GM19438 (cell line): ENCODE measurements around the gene HAL.

Experiments
- ATAC-seq: cut with Tn5 transposase; IDR thresholded peaks from one replicate; pipeline ENCODE4 v1.9.1; 2021; ENCODE audit warnings: low read depth; ENCODE audit not compliant: unreplicated experiment

Gene HAL, protein sequence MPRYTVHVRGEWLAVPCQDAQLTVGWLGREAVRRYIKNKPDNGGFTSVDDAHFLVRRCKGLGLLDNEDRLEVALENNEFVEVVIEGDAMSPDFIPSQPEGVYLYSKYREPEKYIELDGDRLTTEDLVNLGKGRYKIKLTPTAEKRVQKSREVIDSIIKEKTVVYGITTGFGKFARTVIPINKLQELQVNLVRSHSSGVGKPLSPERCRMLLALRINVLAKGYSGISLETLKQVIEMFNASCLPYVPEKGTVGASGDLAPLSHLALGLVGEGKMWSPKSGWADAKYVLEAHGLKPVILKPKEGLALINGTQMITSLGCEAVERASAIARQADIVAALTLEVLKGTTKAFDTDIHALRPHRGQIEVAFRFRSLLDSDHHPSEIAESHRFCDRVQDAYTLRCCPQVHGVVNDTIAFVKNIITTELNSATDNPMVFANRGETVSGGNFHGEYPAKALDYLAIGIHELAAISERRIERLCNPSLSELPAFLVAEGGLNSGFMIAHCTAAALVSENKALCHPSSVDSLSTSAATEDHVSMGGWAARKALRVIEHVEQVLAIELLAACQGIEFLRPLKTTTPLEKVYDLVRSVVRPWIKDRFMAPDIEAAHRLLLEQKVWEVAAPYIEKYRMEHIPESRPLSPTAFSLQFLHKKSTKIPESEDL

DNA sequence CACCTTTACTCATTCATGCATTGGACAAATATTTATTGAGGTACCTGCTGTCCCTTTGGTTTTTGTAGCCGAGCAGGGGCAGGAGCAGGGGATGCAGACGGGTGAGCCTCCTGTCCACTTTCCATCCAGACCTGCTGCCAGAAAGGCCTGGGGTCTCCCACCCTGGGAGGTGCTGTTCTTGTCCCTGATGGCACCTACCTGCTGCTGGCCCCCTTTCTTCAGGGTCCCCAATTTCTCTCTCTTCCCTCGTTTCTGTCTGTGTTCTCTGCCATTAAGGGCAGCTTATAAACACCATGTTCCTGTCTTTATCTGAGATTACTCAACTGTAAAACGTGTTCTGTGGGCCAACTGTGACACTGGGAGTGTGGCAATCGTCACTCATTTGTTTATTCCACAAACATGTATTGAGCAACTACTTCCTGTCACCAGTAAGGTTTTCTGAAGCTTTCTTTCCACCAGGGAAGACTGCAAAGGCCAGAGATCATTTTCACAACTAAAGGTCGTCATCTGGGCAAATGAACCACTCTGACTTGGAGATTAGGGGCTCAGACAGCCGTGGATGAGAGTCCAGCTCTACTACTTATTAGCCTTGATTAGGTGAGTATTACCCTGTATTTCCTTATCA is at the start of gene HAL:
TSS of gene HAL (minus strand) at position 311 of the 625 bp plus-strand sequence. CDS start 434 bp downstream, outside the sequence.
- ATAC-seq, result no peak

DNA sequence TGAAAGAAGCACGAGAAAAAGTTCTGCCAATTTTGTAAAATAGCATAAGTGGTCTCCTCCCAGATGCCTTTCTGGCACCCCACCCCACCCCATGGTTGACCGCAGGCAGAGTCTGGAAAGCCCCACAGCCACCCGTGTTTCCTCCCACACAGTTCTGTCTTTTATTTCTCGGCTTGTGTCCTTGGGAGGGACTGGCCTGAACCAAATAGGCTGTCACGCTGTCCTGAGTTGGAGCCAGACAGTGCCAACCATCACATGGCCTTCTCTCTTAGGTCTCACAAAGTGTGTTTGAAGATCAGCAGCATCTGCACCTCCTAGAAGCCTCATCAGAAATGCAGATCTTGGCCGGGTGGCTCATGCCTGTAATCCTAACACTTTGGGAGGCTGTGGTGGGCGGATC is 49.4 kb upstream of the HAL start:
- ATAC-seq, result no peak

DNA sequence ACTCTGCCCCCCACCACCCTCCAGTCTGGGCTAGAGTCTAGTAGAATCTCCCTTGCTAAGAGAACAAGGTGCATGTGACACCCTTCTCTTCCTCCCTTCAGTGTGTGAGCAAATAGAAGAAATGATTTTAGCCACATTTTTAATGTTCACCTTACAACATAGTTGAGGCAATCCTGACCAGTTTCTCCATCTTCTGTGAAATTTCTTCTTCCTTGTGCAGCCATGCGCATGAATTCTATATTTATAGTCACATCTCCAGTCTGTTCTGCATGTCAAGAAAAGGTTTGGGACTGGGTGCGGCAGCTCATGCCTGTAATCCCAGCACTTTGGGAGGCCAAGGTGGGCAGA is 48.8 kb upstream of the HAL start:
- no peak for ATAC-seq

DNA sequence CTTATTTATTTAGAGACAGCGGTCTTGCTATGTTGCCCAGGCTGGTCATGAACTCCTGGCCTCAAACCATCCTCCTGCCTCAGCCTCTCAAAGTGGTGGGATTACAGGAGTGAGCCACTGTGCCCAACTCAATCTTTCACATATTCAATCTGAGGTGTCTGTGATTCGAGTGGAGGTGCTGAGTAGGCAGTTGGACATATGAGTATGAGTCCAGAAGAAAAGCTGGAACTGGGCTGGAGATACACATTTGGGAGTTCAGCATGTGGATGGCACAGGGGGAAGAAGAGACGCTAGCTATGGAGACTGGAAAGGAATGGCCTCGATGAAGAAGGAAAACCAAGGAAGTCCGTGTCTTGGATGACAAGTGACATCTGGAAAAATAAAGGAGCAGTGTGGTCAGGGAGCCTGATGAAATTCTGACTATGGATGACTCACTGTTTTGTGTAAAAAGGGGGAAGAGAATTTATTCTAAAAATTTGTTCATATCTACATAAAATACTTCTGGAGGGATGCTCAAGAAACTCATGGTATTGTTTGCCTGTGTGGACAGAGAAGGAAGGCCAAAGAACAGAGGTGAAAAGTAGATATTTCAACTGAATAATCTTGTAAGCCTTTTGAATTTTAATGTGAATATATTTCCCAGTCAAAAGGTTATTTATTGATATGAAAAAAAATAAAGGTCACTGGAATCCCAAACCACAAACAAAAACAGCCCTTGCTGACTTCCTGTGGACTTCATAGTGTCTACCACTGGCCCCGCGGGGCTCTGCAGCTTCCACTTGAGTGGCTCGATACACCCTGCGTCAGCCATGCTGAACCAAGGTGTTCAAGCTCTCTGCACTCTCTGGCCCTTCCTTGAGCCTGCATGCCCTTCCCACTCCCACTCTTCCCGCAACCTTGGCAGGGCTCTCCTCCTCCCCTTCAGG is 48.1 kb upstream of the HAL start:
- ATAC-seq, result no peak

DNA sequence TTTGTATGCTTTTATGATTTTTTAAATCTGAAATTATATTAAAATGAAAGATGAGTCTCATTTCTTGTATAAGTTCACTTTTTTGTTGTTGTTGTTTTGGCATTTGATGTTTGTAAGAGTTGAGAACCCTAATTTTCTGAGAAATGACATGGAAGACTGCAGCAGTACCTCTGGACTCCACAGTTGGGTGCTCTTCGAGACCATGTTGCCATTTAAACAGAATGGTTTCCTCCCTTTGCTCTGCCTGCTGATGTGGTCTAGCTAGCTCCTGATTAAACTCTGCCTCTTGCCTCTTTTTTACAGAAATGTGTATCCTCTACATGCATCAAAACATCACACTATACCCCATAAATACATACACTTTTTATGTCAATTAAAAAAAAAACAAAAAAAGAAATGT is 45.0 kb upstream of the HAL start:
- no peak for ATAC-seq

DNA sequence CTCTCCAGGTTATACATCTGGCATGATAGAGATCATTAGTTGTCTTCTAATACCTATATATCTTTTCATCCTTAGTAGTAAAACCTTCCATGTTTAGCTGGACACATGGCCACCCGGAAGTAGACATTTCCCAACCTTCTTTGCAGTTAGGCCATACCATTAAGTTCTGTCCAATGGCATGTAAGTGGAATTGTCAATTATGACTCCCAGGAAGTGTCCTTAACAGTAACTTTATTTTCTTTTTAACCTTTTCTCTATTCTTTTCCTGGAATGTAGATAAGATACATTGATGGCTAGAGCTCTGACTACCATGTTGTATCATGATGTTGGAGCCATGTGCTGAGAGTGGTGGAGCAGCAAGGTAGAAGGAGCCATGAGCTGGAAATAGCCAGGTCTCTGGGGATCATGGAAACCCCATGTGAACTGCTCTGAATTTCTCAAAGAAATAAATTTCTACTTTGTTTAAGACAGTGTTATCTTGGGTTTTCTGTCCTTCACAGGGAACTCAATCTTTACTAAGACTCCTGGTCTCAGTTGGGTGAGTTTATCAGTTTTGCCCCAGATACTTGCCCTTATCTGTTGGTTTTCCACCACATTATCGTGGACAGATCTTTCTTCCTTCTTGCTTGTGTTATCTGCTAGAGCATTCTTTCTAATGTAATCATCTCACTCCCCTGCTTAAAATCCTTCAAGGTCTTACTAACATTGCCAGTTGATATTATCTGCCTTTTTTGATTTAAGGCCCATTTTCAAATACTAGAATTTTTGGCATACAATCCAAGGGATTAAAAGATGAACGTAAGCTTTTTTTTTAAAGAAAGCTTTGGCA is 44.4 kb upstream of the HAL start:
- ATAC-seq, result no peak

DNA sequence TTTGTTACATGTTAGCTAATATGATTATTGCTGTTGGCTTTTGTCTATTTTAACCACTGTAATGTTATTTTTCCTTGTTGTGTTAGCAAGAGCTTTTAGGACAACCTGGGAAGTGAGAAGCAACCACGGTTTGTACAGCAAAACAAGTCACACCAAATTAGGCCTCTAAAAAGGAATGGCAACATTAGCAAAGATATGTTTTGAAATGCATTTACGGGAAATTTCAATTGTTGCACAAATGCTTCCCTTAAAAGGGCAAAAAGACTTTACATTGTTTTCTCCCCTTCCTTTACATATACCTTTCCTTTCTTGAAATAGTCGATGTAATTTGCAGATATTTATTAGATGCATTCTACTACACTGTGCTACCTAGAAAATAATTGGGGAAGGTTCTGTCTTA is 43.4 kb upstream of the HAL start:
- ATAC-seq, result no peak

DNA sequence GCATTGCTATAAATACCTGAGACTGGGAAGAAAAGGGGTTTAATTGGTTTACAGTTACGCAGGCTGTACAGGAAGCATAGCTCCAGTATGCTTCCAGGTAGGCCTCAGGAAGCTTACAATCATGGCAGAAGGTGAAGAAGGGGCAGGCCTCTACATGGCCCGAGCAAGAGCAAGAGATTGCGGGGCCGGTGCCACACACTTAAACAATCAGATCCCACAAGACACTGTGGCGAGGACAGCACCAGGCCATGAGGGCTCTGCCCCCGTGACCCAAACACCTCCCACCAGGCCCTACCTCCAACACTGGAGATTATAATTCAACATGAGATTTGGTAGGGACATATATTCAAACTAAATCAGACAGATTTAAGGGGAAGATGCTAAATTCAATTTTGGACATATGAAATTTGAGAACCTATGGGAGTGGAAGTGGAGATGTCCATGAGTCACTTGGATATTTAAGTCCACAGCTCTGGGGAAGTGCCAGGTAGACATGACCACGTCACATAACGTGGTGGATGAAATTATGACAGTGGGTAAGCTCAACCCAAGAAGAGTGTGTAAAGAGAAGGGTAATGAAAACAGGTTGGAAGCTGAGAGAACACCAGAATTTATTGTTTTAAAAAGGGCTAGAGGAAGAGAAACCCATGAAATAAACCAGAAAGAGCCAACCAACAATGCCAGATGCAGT is 40.8 kb upstream of the HAL start:
- ATAC-seq, result no peak

DNA sequence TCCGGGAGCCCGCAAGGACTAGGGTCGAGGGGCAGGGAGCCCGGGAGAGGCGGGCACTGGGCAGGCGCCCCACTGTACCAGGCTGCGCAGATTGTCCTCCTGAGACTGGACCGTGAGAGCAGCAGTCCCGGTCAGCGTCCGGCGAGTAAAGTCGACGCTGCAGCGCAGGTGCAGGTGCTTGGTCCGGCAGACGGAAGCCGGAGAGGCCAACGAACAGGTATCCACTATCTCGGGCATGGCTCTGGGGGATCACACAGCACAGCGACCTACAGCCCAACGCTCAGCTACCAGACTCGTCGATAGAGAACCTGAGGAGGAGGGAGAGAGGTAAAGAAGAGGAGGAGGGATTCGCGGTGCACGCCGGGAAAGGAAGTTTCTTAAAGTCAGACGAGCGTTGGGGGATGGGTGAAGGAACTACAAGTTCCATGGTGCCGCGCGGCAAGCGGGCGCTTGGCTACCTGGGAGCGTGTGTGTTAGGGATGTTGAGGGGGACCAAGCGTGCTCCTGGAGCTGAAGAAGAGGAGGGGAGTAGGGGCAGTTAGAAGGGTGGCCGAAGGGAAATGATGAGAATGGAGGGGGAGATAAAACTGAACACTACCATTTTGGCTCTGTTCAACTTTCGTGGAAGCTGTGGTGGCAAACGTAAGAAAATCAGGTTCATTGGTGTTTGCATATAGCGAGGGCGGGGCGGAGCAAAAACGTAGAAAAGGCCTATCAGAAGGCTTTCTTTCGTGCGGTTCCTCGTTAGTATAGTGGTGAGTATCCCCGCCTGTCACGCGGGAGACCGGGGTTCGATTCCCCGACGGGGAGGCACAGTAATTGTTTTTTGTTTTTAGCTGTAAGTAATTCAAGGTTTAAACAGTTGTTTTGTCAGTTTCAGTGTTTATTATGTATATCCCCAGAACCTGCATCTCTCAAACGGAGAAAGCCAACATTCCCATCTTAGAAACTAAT is 39.4 kb upstream of the HAL start, which contains the start of gene LTA4H:
TSS of gene LTA4H (minus strand) at position 305 of the 954 bp plus-strand sequence. CDS start at position 237, 68 bp downstream.
- ATAC-seq, result peak; percentile 92

DNA sequence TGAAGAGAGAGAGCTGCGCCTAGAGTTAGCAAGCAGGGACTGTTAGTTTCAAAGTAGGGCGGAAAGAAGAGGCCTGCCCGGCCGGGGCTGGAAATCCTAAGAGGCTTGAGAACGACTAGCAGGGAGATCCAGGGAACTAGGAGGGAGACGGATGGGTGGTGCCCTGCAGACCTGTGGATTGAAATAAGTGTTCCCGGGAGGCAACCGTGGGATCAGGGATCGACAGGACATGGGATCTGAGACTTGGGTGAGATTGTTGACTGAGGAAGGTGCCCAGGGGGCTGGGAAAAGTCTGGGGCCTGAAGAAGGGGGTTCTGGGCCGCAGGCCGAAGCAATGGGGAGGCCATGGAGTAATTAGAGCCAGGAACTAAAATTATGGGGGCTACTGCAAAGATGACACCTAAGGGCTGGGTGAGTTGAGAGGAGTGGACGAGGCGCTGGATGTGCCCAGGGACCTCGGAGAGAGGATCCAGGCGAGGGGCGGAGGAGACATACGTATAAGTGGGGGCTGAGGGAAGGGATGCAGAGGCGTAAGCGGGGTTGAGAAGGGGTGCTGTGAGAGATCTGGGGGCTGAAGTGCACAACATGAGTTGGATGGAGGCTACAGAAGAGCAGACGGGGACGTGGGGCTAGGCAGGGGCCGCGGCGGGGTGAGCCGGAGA is 38.6 kb upstream of the HAL start:
- peak; percentile 12 for ATAC-seq

DNA sequence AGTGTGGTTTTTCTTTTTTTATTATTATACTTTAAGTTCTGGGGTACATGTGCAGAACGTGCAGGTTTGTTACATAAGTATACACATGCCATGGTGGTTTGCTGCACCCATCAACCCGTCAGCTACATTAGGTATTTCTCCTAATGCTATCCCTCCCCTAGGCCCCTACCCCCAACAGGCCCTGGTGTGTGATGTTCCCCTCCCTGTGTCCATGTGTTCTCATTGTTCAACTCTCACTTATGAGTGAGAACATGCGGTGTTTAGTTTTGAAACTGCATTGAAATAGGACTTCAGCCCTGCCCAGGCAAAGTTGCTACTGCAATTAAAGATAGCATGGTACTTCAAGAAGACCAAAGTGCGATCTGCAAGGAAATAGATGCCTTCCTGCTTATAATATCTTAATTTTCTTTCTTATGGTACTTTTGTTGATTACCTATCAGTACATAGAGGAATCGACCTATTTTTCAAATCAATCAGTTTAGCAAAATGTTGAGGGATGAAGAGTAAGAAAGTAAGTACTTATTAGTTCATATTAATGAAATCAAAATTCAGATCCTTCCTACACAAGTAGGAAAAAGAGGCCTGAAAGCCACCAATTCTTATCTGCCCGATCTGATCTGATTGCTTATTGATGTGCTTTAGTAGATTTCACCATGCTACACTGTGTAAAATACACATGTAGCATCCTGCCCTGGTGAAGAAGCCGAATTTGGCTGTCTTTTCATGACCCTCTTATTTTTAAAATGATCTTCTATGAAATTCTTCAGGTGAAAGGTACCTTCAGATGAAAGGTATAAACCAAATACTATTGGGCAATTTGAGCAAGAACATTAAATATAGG is 37.6 kb upstream of the HAL start:
- ATAC-seq, result no peak

DNA sequence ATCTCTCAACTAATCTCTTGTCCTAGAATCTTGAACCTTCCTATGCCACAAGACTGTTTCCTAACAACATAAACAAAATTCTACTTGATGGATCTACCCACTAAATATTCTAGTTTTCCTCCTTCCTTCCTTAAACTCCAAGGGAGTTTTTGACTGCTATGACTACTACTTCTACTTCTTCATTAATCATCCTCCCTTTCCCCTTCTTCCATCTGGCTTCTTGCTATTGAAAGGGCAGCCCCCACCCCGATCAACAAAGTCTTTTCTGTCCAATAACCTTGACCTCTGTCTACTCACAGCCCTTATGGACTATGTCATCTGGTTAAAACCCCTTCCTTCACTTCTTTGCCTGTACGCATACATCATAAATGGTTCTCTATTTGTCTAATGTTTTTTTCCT is 33.7 kb upstream of the HAL start:
- ATAC-seq, result no peak

DNA sequence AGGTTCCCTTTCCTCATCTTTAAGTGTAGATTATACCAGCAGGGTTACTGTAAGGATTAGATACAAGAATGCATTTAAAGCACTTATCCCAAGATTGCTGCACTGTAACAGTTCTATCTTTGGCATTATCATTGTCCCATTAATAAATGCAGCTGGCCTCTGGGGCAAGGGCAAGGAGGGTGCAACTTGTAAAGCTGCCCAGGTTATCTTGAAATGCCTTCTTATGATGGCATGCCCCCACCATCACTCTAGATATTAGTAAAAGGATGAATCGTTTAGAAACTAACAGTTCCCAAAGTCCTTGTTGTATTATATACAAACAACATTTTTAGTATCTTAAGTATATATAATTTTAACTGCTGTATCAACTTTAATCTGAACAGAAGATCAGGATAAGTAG is 32.4 kb upstream of the HAL start:
- ATAC-seq, result no peak

DNA sequence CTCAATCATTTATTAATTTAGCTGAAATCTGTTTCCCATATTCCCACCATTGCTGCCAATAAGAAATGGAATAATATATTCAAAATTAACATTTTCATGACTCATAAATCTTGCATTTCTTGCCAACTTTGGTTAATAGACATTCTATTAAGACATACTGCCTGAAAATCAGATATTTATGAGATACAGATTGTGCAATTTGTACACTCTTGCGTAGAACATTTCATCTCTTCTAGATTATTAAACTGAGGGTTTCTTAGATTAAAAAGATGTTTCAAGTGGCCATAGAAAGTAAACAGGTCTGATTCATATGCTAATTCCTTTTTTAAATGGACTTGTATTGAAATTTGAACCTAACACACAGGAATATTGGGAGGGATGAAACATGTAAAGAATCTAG is 30.2 kb upstream of the HAL start:
- ATAC-seq, result no peak

DNA sequence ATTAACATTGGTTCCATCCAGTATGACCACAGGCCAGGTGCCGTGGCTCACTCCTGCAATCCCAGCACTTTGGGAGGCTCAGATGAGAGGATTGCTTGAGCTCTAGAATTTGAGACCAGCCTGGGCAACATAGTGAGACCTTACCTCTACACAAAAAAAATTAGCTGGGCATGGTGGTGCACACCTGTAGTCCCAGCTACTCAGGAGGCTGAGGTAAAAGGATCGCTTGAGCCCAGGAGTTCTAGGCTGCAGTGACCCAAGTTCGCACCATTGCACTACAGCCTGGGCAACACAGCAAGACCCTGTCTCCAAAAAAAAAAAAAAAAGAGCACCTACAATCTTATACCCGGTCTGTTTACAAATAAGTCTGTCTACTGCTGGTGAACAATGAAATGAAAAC is 29.4 kb upstream of the HAL start:
- ATAC-seq, result no peak

DNA sequence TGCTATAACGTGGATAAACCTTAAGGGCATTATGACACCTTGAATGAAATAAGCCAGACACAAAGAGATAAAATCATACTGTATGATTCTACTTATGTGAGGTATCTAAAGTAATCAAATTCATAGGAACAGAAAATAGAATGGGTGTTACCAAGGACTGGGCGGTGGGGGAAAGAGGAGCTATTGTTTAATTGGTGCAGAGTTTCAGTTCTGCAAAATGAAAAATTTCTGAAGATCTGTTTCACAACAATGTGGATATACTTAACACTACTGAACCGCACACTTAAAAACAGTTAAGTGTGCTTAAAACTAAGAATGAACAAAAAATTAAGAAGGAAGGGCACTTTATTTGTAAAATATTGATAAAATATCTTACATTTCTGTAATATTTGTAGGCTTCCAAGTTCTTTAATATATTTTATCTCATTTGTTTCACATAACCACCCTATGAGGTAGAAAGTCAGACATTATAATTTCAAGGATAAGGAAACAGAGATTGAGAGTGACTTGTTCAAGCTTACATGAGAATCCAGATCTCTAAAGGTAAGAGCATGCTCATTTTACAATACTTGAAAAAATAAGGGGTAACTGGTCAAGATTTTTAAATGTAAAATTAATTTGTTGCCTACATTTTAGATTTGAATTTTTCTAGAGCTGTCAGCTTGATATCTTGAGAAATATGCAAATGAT is 24.3 kb upstream of the HAL start:
- peak; percentile 90 for ATAC-seq
